GM19438 (cell line): ENCODE data around the gene CDK4.
A peak's percentile ranks its signal among the peaks of the same experiment; 100 is the strongest.
"Not testable (repeated sequence)": the region's sequence is repeated elsewhere in the genome, so short reads cannot be mapped to it uniquely, and the experiment has no call there.

Experiments used
- ATAC-seq: cut with Tn5 transposase; IDR thresholded peaks from one replicate; pipeline ENCODE4 v1.9.1; 2021; ENCODE audit warnings: low read depth; ENCODE audit not compliant: unreplicated experiment

Gene CDK4

DNA sequence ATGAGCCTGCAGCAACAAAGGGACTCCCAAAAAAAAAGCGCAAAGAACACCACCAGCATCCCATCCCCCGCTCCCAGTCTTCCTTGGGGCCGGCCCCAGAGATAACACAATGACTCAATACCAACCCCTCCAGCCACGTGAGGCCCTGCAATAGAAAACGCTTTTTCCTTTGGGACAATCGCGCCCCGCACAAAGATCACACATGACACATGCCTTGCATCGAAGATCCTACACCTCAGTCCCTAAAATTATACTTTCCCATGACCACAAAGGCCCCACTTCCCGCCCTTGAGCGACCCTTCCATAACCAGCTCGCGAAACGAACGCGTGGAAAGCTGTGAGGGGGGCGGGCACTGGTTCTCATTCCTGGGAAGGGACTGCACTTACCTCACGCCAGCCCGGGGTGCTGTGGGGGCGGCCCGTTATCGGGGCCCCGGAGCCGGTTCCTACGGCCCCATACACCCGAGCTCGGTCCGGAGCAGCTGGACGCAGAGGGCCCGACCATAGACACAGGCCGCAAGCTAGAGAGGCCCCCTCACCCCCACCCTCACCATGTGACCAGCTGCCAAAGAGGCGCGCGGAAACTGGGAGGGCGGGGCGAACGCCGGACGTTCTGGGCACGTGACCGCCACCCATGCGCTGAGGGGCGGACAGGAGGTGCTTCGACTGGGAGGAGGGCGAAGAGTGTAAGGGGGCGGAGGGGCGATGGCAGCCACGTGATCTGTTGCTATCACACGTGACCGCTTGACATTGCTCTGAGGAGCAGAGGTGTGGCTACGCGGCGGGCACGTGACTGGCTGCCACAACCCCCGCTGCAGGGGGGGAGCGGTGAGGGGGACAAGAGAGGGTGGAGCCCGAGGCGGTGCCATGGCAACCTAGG lies at the start of gene CDK4:
Gene CDK4 (minus strand): TSS at position 523 of the 880 bp plus-strand sequence. CDS start 593 bp downstream, outside the sequence.
- peak; percentile 68 for ATAC-seq

DNA sequence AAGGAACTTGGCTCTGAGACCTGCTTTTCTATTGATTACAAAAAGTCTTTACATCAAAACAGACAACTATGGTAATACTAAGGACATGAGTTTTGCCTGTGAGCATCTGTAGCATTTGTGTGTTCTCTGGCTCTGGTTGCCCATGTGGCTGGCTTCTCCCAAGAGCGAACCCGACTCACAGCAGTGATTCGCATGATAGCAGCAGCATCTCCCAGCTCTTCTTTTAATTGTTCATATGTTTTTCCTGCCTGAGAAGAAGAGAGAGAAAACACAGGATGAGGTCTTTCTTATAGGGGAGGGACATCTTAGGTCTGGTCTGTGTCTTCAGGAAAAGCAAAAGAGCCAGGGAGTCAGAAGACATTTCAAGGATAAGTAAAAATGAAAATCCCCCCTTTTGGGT lies 48.9 kb upstream of the CDK4 start:
- ATAC-seq, result no peak

DNA sequence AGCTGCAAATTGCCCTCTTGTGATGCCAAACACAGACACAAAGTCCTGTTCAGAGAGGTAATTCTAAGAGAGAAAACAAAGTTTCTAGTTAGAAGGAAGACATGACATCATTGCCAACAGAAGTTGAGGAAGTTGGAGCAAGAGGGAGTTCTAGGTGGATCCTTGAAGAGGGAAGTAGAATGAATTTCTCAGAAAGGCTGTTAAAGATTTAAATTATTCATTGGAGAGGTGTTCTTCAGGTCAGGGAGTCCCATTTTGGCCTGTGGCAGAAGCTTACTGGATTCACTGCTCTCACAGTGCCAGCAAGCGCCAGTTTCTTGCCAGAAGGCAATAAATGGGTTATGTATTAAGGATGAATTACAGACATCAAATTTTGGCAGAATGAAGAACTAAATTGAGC lies 45.8 kb upstream of the CDK4 start:
- no peak for ATAC-seq

DNA sequence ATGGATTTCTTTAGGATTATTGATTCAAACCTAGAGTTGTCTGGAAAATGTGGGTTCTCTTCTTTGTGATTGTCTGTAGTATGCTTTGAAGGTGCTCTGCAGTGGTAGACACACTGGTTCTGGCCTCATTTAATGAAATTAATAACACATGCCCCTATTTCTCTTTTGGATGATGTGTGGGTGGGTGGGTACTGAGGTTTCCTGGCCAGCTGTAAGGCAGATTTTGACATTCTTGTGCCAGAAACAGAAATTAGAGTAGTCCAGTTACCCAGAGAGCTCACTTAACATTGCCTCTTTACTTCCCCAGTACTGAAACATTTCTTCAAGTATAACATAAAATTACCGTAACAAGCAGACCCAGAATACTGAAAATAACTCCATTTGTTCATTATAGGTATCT lies 44.9 kb upstream of the CDK4 start:
- ATAC-seq, result no peak

DNA sequence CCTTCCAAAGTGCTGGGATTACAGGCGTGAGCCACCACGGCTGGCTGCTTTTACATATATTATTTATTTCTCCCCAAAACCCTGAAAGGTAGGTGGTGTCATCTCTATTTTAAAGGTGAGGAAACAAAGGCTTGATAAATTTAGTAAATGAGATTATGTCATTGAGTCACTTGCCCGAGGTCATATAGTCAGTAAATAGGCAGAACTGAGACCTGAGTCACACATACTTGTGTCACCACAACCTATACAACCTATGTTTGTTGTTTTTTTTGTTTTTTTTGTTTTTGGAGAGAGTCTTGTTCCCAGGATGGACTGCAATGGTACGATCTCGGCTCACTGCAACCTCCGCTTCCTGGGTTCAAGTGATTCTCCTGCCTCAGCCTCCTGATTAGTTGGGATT lies 43.2 kb upstream of the CDK4 start:
- ATAC-seq, result no peak

DNA sequence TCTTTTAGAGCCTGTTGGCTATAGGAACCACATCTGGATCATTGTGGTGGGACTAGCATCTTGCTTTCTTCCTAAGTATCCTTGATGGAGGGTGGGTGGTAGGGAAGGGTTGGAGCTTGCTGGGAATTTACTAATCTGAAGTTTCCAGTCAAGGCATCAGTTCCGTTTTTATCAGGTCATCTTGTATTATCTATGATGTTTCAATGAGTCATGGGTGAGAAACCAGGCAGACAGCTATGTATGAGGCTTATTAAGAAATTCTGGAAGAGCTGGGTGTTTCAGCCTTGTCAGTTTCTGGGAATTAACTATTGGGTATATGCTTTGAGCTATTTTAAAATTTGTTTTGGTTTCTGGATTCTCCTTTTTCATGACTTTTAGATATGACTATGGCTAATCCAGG lies 41.8 kb upstream of the CDK4 start:
- no peak for ATAC-seq

DNA sequence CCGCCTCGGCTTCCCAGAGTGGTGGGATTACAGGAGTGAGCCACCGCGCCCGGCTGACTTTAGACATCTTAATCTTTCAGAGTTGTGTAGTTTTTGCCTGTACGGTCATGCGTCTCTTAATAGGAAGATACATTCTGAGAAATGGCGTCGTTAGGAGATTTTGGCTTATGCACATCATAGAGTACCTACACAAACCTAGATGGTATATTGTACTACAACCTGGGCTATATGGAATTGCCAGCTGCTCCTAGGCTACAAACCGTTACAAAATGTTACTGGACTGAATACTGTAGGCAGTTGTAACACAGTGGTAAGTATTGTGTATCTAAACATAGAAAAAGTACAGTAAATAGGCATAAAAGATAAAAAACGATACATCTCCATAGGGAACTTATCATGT lies 31.8 kb upstream of the CDK4 start:
- no peak for ATAC-seq

DNA sequence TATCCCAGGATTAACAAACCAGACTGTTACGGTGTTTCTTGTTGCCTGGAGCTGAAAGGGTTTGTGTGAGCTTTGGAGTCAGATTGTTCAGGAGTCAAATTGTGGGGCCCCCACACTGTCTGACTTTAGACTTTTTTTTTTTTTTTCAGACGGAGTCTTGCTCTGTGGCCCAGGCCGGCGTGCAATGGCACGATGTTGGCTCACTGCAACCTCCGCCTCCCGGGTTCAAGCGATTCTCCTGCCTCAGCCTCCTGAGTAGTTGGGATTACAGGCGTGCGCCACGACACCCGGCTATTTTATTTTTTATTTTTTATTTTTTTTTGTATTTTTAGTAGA lies 31.3 kb upstream of the CDK4 start:
- no peak for ATAC-seq

DNA sequence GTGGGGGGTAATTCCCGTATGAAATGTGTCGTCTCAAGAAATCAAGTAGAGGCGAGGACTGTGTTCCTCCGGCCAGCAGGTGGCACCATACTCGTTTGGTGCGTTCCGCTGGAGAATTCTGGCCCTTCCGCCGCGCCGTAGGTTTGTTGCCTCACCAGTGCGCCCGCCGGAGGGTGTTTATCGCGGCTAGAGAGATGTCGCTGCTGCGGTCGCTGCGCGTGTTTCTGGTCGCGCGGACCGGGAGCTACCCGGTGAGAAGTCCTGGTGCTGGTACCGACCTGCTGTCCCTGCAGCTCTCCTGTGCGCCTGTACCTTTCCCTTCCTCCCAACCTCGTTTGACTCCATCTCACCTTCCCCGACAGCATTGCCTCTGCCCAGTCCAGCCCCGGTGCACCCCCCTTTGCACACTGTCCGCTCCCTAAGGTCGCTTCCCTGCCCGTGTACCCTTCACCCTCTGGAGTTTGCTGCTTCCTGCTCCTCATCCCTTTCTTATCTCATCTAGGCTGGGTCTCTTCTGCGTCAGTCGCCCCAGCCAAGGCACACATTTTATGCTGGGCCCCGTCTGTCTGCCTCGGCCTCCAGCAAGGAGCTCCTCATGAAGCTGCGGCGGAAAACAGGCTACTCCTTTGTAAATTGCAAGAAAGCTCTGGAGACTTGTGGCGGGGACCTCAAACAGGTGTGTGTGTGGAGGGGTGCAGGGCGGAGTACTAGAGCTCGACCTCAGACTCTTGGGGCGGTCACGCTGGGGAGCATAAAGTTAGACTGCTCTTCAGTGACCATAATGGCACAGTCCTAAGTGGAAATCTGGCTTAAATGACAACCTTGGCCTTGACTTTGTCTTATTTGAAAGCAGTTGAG lies 30.7 kb upstream of the CDK4 start, which contains the start of gene TSFM:
Gene TSFM (plus strand): TSS at position 180 of the 858 bp plus-strand sequence. CDS start 15 bp downstream, at position 195.
- peak; percentile 72 for ATAC-seq

DNA sequence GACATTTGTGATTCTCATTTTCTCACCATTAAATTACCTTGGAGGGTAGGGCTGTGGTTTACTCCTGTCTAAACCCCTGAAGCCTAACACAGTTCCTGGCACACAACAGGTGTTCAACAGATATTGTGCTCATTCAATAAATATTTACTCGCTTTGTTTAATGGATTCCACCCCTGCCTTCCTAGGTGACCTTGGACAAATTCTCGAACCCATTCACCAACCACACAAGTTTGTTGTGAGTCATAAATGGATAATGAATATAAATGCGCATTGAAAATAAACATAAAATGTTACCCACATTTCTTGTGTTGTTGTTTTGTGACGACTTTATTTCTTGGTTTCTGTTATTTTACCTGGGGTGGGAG lies 30.1 kb upstream of the CDK4 start:
- no peak for ATAC-seq

DNA sequence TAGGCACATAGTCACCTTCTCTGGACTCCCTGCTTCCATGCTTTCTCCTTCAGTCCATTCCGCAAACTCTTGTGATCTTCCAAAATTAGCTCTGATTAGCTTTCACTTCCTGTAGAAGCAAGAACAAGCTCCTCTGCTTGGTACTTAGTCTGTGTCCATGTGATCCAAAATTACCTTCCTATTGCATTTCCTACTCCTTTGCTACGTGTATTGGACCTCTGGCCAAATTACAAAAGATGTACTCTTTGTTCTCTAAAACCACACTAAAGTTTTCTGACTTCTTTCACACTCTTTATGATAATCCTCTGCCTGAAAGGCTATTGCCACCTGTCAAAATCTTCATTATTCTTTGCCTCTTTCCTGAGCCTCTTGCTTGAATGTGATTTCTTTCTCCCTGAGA lies 29.7 kb upstream of the CDK4 start:
- no peak for ATAC-seq

DNA sequence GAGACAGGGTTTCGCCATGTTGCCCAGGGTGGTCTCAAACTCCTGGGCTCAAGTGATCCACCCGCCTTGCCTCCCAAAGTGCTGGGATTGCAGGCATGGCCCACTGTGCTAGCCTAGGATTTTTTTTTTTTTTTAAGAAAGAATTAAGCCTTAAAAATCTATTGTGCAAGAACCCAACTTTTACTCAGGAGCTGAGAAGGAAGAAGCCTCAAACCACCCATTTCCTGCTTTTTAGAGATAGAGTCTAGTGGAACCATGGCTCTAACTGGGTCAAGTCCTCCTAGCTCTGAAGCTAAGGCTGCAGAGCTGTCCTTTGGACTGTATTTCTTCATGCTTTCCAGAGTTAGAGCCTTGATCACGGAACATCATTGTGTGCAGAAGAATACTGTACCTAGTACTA lies 29.1 kb upstream of the CDK4 start:
- no peak for ATAC-seq

DNA sequence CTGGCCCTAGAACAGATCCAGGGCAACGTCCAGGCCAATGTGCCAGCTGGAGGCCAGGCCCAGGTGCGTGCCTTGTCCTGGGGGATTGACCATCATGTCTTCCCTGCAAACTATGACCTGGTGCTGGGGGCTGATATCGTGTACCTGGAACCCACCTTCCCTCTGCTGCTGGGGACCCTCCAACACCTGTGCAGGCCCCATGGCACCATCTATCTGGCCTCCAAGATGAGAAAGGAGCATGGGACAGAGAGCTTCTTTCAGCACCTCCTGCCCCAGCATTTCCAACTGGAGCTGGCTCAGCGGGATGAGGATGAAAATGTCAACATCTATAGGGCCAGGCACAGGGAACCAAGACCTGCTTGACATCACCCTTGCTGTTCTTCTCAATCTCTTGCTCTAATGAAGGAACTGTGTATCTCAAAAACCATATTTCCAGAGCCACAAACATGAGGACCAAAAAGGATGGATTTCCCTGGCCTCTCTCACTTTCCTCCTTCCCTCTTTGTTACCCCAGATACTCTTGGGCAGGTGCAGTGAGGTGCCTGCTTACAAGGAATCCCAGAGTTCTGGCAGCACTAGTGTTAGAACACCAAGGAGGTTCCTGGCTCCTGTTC lies 28.3 kb upstream of the CDK4 start:
- no peak for ATAC-seq

DNA sequence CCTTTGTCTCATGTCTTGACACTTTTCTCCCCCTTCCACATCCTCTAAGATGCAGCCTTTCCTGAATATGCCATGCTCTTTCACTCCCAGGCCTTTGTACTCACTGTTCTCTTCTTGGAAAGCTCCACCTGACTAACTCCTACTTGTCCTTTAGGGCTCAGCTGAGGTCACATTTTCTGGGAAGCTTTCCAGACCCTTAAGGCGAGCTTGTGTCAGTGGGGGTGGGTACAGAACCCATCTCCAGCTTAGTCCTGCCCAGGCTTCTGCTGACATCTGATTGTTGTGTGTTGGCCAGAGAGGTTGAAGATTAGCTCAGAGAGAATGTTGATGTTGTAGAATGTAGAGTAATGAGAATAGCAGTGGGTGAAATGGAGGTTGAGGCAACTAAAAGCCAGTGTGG lies 27.6 kb upstream of the CDK4 start:
- ATAC-seq, result no peak

DNA sequence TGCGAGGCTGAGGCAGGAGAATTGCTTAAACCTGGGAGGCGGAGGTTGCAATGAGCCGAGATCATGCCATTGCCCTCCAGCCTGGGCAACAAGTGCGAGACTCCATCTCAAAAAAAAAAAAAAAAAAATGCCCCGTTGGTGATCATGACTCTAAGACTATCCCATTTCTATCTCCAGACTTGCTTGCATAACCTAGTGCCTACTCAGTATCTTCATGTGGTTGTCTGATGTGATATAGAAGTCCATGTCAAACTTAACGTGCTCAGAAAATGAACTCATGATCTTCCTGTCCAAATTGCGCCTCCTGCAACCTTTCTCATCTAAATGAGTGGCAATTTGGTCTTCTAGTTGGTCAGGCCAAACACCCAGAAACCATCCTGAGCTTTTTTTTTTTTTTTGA lies 25.8 kb upstream of the CDK4 start:
- no peak for ATAC-seq

DNA sequence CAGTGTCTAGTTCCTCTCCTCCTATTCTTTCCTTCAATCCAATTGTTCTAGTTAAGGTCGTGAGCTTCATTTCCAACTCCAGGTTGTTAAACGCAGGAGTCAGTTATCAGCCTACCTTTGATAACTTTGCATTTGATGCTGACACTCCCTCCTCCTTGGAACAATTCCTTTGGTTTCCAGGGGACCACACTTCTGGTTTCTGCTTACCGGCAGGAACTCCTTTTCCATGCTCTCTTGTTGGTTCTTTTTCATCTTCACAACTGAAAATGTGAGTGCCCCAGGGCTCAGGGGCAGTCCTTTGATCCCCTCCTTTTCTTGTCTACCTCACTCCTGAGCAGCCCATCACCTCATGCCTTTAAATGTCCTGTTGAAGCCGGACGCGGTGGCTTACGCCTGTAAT lies 25.3 kb upstream of the CDK4 start:
- ATAC-seq, result no peak

DNA sequence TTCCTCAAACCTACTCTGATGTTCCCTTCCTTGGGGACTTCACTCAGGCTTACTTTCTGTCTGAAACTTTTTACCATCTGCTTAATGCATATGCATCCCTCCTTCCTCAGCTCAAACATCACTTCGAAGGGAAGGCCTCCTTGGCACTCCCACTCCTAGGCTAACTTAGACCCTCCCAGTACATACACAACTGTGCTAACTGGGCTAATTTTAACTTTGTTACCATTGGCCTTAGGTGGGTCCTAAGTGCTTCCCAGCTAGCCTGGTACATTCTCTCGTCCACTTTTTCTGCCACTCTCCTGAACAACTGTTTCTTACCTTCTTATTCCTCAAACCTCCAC lies 24.1 kb upstream of the CDK4 start:
- no peak for ATAC-seq

DNA sequence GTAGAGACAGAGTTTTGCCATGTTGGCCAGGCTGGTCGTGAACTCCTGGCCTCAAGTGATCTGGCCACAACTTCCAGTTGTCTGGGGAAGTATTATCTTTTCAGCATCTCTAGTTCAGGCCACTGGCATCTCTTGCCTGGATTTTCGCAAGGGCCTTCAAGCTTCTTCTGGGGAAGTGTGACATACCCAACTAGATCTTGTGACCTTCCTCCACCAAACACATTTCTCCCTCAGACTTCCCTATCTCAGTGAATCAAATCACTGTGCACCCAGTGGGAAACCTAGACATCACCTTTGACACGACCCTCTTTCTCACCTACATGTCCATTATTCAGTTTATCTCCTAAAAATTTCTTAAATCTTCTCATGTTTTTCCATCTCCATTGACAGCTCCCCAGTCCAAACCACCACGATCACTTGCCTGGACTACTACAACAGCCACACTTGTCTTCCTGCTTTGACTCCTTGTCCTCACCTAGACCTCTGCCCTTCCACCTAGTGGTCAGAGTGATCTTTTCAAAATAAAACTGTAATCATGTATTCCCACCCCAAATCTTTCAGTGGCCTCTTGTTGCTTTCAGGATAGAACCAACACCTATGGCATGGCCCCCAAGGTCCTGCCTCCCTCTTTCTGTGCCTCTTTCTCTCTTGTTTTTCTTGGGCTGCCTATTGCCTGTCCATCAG lies 23.6 kb upstream of the CDK4 start:
- no peak for ATAC-seq

DNA sequence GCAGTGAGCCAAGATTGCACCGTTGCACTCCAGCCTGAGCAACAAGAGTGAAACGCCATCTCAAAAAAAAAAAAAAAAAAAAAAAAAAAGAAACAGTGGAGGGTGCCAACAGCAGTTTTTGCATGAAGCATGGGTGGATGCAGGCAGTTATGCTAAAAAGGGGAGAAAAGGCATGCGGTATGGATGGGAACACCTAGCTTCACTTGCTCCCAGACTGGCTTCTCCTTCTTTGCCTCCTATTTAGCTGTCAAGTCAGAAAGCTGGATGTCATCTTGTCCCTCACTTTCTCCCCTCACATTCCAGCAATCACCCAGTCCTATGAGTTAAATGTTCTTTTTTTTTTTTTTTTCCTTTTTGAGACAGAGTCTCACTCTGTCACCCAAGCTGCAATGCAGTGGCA lies 22.9 kb upstream of the CDK4 start:
- no peak for ATAC-seq

DNA sequence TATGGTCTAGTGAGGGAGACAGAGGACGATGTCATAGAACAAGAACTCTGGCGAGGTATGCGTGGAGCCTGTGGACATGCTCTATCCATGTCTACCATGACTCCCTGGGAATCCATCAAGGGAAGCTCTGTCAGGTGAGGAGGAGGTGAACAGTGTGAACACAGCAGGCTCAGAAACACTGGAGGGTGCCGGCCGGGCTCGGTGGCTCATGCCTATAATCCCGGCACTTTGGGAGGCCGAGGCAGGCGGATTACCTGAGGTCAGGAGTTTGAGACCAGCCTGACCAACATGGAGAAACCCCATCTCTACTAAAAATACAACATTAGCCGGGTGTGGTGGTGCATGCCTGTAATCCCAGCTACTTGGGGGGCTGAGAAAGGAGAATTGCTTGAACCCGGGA lies 22.5 kb upstream of the CDK4 start:
- ATAC-seq, result not testable (repeated sequence)
